ENCODE measurements around the gene PRKCA. TPM values are rescaled to one million over a fixed set of nuclear protein-coding genes. Genes with fewer than 3 reads are reported as not detected.

Gene PRKCA
- total and polyA plus RNA-seq, 9 of the 15 experiments (the other 6 are each of a cell fraction or from before 2014, with no cell fraction given), result 3.2 to 33.0 (median 17.8) TPM

DNA sequence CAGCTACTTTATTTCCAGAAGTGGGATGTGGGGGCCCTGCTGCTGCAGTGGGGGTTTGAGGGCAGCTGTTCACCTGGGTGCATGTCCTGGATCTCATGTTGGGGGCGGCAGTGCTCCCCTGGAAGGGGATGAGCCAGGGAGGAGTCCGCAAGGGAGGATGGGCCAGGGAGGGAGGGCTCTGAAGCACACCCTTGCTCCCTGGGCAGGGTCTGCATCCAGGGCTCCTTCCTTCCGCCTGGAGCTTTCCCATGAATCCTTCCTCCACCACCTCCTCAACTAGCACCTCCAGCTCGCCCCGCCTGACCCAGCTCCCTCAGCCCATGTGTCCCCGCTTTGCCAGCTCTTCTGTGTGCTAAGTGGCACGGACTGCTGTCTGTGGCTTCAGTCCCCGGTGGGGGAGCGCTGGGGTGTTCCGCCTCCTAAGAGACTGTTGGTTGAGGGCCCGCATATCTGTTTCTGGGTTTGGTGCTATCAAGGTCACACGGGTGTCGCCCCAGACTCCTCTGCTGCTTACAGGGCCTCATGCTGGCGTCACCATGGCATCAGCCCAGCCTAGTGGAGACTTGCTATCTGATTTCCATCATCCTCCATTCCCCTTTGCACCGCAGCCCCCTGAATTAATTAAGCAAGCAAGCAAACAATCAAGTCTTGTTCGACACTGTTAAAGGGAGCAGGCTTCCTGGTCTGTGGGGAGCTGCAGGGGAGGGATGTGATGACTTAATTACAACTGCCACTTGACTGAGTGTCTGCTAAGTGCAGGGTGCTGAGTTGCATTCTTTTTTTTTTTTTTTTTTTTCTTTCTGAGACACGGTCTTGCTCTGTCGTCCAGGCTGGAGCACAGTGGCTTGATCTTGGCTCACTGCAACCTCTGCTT lies 71.8 kb downstream of the PRKCA start (continued):
- TF ChIP-seq HNRNPH1 (optimal IDR thresholded peaks at IDR 0.05; ENCODE audit: low read depth, low read length) (no peak), CXXC5 (CRISPR knock-in tag; IDR thresholded peaks at IDR 0.05) (peak; percentile 74), ZNF384 (IDR thresholded peaks at IDR 0.05; ENCODE audit: low read depth, low read length) (peak; percentile 75; the same call in 1 of the 2 replicates), NR2C2 (CRISPR knock-in tag; IDR thresholded peaks at IDR 0.05) (no peak), NR2C2 (tag; IDR thresholded peaks at IDR 0.05) (peak; percentile 51; the same call in 1 of the 2 replicates), ARID1B (IDR thresholded peaks at IDR 0.05) (peak; percentile 18; the same call in 1 of the 2 replicates), ZNF263 (CRISPR knock-in tag; IDR thresholded peaks at IDR 0.05; ENCODE audit: borderline replicate concordance) (peak; percentile 79; the same call in 1 of the 2 replicates), ESRRA (IDR thresholded peaks at IDR 0.05; ENCODE audit: borderline replicate concordance, low read depth) (peak; percentile 68; the same call in 1 of the 2 replicates), ATF1 (CRISPR knock-in tag; IDR thresholded peaks at IDR 0.05) (no peak), ATF1 (tag; IDR thresholded peaks at IDR 0.05) (peak; percentile 49; the same call in 1 of the 2 replicates), NR2C1 (IDR thresholded peaks at IDR 0.05) (no peak), NR2C1 (tag; IDR thresholded peaks at IDR 0.05) (0 out of 2 replicates have a peak, but pooled peaks have one; percentile 17), ETV1 (tag; conservative IDR thresholded peaks at IDR 0.05; ENCODE audit: low read depth) (no peak), PHF21A (IDR thresholded peaks at IDR 0.05; ENCODE audit: borderline replicate concordance, low read depth) (no peak), ZNF408 (CRISPR knock-in tag; IDR thresholded peaks at IDR 0.05; ENCODE audit: low read depth) (no peak), SRSF1 (IDR thresholded peaks at IDR 0.05; ENCODE audit: low read depth, low read length) (no peak), ZBED1 (IDR thresholded peaks at IDR 0.05) (no peak), JUND (IDR thresholded peaks at IDR 0.05; ENCODE audit: borderline replicate concordance, low read depth, low read length) (no peak), JUND (tag; IDR thresholded peaks at IDR 0.05; ENCODE audit: borderline replicate concordance, low read depth, low read length) (no peak), CBX1 (IDR thresholded peaks at IDR 0.05; ENCODE audit: low read depth) (no peak), RFX1 (IDR thresholded peaks at IDR 0.05) (peak; percentile 66)
- TF ChIP-seq, protein P1, sequence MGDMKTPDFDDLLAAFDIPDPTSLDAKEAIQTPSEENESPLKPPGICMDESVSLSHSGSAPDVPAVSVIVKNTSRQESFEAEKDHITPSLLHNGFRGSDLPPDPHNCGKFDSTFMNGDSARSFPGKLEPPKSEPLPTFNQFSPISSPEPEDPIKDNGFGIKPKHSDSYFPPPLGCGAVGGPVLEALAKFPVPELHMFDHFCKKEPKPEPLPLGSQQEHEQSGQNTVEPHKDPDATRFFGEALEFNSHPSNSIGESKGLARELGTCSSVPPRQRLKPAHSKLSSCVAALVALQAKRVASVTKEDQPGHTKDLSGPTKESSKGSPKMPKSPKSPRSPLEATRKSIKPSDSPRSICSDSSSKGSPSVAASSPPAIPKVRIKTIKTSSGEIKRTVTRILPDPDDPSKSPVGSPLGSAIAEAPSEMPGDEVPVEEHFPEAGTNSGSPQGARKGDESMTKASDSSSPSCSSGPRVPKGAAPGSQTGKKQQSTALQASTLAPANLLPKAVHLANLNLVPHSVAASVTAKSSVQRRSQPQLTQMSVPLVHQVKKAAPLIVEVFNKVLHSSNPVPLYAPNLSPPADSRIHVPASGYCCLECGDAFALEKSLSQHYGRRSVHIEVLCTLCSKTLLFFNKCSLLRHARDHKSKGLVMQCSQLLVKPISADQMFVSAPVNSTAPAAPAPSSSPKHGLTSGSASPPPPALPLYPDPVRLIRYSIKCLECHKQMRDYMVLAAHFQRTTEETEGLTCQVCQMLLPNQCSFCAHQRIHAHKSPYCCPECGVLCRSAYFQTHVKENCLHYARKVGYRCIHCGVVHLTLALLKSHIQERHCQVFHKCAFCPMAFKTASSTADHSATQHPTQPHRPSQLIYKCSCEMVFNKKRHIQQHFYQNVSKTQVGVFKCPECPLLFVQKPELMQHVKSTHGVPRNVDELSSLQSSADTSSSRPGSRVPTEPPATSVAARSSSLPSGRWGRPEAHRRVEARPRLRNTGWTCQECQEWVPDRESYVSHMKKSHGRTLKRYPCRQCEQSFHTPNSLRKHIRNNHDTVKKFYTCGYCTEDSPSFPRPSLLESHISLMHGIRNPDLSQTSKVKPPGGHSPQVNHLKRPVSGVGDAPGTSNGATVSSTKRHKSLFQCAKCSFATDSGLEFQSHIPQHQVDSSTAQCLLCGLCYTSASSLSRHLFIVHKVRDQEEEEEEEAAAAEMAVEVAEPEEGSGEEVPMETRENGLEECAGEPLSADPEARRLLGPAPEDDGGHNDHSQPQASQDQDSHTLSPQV (IDR thresholded peaks at IDR 0.05), result 0 out of 2 replicates have a peak, but pooled peaks have one; percentile 24
- TF ChIP-seq, protein P2, sequence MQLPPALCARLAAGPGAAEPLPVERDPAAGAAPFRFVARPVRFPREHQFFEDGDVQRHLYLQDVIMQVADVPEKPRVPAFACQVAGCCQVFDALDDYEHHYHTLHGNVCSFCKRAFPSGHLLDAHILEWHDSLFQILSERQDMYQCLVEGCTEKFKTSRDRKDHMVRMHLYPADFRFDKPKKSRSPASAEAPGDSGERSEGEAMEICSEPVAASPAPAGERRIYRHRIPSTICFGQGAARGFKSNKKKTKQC (CRISPR knock-in tag; IDR thresholded peaks at IDR 0.05), result no peak
- TF ChIP-seq, protein P3, sequence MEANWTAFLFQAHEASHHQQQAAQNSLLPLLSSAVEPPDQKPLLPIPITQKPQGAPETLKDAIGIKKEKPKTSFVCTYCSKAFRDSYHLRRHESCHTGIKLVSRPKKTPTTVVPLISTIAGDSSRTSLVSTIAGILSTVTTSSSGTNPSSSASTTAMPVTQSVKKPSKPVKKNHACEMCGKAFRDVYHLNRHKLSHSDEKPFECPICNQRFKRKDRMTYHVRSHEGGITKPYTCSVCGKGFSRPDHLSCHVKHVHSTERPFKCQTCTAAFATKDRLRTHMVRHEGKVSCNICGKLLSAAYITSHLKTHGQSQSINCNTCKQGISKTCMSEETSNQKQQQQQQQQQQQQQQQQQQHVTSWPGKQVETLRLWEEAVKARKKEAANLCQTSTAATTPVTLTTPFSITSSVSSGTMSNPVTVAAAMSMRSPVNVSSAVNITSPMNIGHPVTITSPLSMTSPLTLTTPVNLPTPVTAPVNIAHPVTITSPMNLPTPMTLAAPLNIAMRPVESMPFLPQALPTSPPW (CRISPR knock-in tag; IDR thresholded peaks at IDR 0.05), result peak; percentile 29; the same call in 1 of the 2 replicates

Data from K562 (cell line).